HCT116 (cell line): ENCODE measurements around the gene GTF2H4. TPM values are rescaled to one million over a fixed set of nuclear protein-coding genes. Genes with fewer than 3 reads are reported as not detected.

Experiments
- ATAC-seq: fragments of 200-7000 bp; cut with Tn5 transposase; 2 replicates; pipeline ENCODE4 v1.9.1; 2020; ENCODE audit warnings: mild to moderate bottlenecking, moderate library complexity
- BruUV-seq: library from RNA; stranded (reverse); fragments of 400-500 nt; replicated peaks from 2 replicates; lab custom pipeline; 2021; lab: Mats Ljungman, UMichigan
- CTCF ChIA-PET: fragments of 300-600 bp; sonication (Branson Sonifier 250); formaldehyde crosslinking; loops from one replicate; lab custom pipeline; 2021; ENCODE audit warnings: antibody characterized with exemption; lab: Charles Lee
- POLR2A ChIA-PET: fragments of 300-600, 350-600 bp; sonication (Branson Sonifier 250); formaldehyde crosslinking; loops from one replicate; lab custom pipeline; 2021; ENCODE audit warnings: antibody characterized with exemption; lab: Charles Lee
- RAD21 ChIA-PET, 2 experiments: fragments of 300-600 bp; sonication (Branson Sonifier 250); formaldehyde crosslinking; loops; one replicate each; lab custom pipeline; 2023; ENCODE audit warnings: low total read pairs in 2 of 2; ENCODE audit not compliant: uncharacterized antibody in 2 of 2, unreplicated experiment in 2 of 2, low non-redundant PET in 1 of 2; lab: Charles Lee
- DNase-seq: peaks from one replicate; pipeline ENCODE4 v3.0.0-alpha.2; 2010; ENCODE audit warnings: low read depth, low spot score
- H2AFZ ChIP-seq: fragments of 200-600 bp; shearing (Covaris generic), sonication (generic); 2 replicates; pipeline ENCODE4 v1.6.1; 2017; ENCODE audit warnings: low read depth, mixed run types, mixed read lengths, antibody characterized with exemption, low read length; ENCODE audit not compliant: poor library complexity, severe bottlenecking
- H3K27ac ChIP-seq: 2 replicates; pipeline ENCODE4 v1.5.1; 2012; ENCODE audit warnings: low read depth, low read length
- H3K27me3 ChIP-seq: fragments of 200-600 bp; sonication (generic); 2 replicates; pipeline ENCODE4 v1.6.1; 2016; ENCODE audit warnings: mixed run types, low read length, mixed read lengths; ENCODE audit not compliant: insufficient read depth
- H3K36me3 ChIP-seq, 2 experiments: fragments of 200-500 bp in 1 of 2; fragments of 200-600 bp in 1 of 2; sonication (Bioruptor generic) in 1 of 2; sonication (generic) in 1 of 2; 2 replicates each; pipeline versions ENCODE4 v1.5.1 to v1.6.1; 2014 to 2016; ENCODE audit warnings: low read length in 2 of 2, inconsistent platforms in 1 of 2, mixed read lengths in 1 of 2, mixed run types in 1 of 2; ENCODE audit not compliant: insufficient read depth in 2 of 2, control insufficient read depth in 1 of 2
- H3K4me1 ChIP-seq, 2 experiments: fragments of 200-600 bp in 1 of 2; sonication (generic) in 1 of 2; 2 replicates each; pipeline versions ENCODE4 v1.5.1 to v1.6.1; 2012 to 2017; ENCODE audit warnings: low read length in 2 of 2, inconsistent platforms in 1 of 2, mild to moderate bottlenecking in 1 of 2, mixed read lengths in 1 of 2, mixed run types in 1 of 2, moderate library complexity in 1 of 2; ENCODE audit not compliant: insufficient read depth in 2 of 2, control insufficient read depth in 1 of 2
- H3K4me2 ChIP-seq: fragments of 200-600 bp; sonication (generic); 2 replicates; pipeline ENCODE4 v1.6.1; 2017; ENCODE audit warnings: mixed run types, low read length, mixed read lengths
- H3K4me3 ChIP-seq, 2 experiments: fragments of 200-600 bp in 1 of 2; sonication (generic) in 1 of 2; replicated peaks in 1 of 2; 2 replicates each; pipeline ENCODE4 v1.5.1; 2011 to 2016; ENCODE audit warnings: low read length in 2 of 2, control low read depth in 1 of 2, low read depth in 1 of 2, mild to moderate bottlenecking in 1 of 2, mixed read lengths in 1 of 2, mixed run types in 1 of 2
- H3K79me2 ChIP-seq: fragments of 200-600 bp; sonication (generic); 2 replicates; pipeline ENCODE4 v1.6.1; 2017; ENCODE audit warnings: mild to moderate bottlenecking, mixed run types, low read length, moderate library complexity, mixed read lengths; ENCODE audit not compliant: insufficient read depth
- H3K9ac ChIP-seq: fragments of 200-600 bp; sonication (generic); 2 replicates; pipeline ENCODE4 v1.6.1; 2016; ENCODE audit warnings: low read length, mixed read lengths
- H3K9me2 ChIP-seq: fragments of 200-600 bp; sonication (generic), shearing (Covaris generic); 2 replicates; pipeline ENCODE4 v1.6.1; 2017; ENCODE audit warnings: mixed run types, mild to moderate bottlenecking, moderate library complexity; ENCODE audit not compliant: insufficient read depth
- H3K9me3 ChIP-seq, 2 experiments: fragments of 200-500 bp in 1 of 2; fragments of 200-600 bp in 1 of 2; sonication (Bioruptor generic) in 1 of 2; sonication (generic) in 1 of 2; 2 replicates each; pipeline ENCODE4 v1.6.1; 2014 to 2017; ENCODE audit warnings: low read length in 2 of 2, mixed read lengths in 2 of 2, inconsistent platforms in 1 of 2, low read depth in 1 of 2, mild to moderate bottlenecking in 1 of 2, mixed run types in 1 of 2, moderate library complexity in 1 of 2; ENCODE audit not compliant: control insufficient read depth in 1 of 2, insufficient read depth in 1 of 2
- H4K20me1 ChIP-seq: fragments of 200-600 bp; sonication (generic), shearing (Covaris generic); 2 replicates; pipeline ENCODE4 v1.6.1; 2017; ENCODE audit warnings: mixed run types, mild to moderate bottlenecking, moderate library complexity; ENCODE audit not compliant: insufficient read depth
- ATF3 ChIP-seq: IDR thresholded peaks from 2 replicates; pipeline ENCODE4 v1.6.1; 2012
- EGR1 ChIP-seq: IDR thresholded peaks from 2 replicates; pipeline ENCODE4 v1.6.1; 2012; ENCODE audit warnings: low read depth
- POLR2A ChIP-seq: IDR thresholded peaks from 2 replicates; pipeline ENCODE4 v1.7.0; 2011; ENCODE audit warnings: borderline replicate concordance; ENCODE audit not compliant: insufficient read depth, insufficient read length; ENCODE audit errors: extremely low read depth
- POLR2AphosphoS5 ChIP-seq: IDR thresholded peaks from 2 replicates; pipeline ENCODE4 v1.6.1; 2011; ENCODE audit warnings: mild to moderate bottlenecking, low read depth, low read length, moderate library complexity
- RAD21 ChIP-seq: IDR thresholded peaks from 2 replicates; pipeline ENCODE4 v1.6.1; 2012; ENCODE audit warnings: low read depth, mild to moderate bottlenecking
- SIN3A ChIP-seq: IDR thresholded peaks from 2 replicates; pipeline ENCODE4 v1.6.1; 2012; ENCODE audit warnings: low read depth
- YY1 ChIP-seq: IDR thresholded peaks from 2 replicates; pipeline ENCODE4 v1.6.1; 2011; ENCODE audit warnings: low read length, low read depth, moderate library complexity, mild to moderate bottlenecking; ENCODE audit not compliant: insufficient replicate concordance; ENCODE audit errors: extremely low read depth
- ZFX ChIP-seq: fragments of 450-650 bp; IDR thresholded peaks from 2 replicates; pipeline ENCODE4 v1.6.1; 2017
- ZNF274 ChIP-seq: fragments of 200-500 bp; sonication (Bioruptor generic); IDR thresholded peaks from 2 replicates; pipeline ENCODE4 v1.6.1; 2014; ENCODE audit warnings: mild to moderate bottlenecking, low read depth, low read length, inconsistent platforms
- intact Hi-C: fragments of 100-400 bp; cut with micrococcal nuclease; formaldehyde crosslinking; loops from 2 replicates; pipeline ENCODE4 v1.10.0; 2022
- total RNA-seq: library from RNA; stranded (reverse); gene quantifications from one replicate; pipeline ENCODE4 v1.2.1, GENCODE V29; 2021; ENCODE audit not compliant: unreplicated experiment
- TF ChIP-seq, protein P1 (sequence below): IDR thresholded peaks from 2 replicates; pipeline ENCODE4 v1.6.1; 2011; ENCODE audit warnings: mild to moderate bottlenecking, low read length, moderate library complexity; ENCODE audit not compliant: insufficient replicate concordance; ENCODE audit errors: extremely low read depth

Gene GTF2H4
- total RNA-seq, 1 experiment from 2014 or later = 59.7 TPM

DNA sequence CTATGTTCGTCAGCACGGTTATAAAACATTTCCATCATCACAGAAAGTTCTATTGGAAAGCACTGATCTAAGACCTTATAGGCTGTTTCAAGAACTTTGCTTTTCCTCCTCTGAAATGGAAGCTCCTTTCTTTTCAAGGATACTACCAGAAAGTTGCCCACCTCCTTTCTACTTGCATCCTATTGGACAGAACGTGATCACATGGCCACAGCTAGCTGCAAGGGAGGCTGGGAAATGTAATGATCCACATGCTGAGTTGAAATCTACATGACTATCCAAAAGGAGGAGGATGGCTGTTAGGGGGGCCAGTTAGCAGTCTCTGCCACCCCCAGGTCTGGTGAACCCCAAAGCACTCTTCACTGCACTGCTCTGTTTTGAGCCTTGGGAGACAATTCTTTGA lies 20.7 kb downstream of the GTF2H4 start:
- TF ChIP-seq, protein P1, sequence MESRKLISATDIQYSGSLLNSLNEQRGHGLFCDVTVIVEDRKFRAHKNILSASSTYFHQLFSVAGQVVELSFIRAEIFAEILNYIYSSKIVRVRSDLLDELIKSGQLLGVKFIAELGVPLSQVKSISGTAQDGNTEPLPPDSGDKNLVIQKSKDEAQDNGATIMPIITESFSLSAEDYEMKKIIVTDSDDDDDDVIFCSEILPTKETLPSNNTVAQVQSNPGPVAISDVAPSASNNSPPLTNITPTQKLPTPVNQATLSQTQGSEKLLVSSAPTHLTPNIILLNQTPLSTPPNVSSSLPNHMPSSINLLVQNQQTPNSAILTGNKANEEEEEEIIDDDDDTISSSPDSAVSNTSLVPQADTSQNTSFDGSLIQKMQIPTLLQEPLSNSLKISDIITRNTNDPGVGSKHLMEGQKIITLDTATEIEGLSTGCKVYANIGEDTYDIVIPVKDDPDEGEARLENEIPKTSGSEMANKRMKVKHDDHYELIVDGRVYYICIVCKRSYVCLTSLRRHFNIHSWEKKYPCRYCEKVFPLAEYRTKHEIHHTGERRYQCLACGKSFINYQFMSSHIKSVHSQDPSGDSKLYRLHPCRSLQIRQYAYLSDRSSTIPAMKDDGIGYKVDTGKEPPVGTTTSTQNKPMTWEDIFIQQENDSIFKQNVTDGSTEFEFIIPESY = no peak
- no peak for TF ChIP-seq POLR2AphosphoS5
- no peak for TF ChIP-seq SIN3A
- no peak for TF ChIP-seq EGR1
- TF ChIP-seq RAD21 = no peak
- TF ChIP-seq ZFX = no peak
- TF ChIP-seq ZNF274 = no peak
- TF ChIP-seq POLR2A = no peak
- no peak for TF ChIP-seq YY1
- no peak for TF ChIP-seq ATF3
- Histone ChIP-seq H3K9me2 (no peaks in the 10 kb centered on the region), H3K79me2 (no peaks in the 10 kb centered on the region), H3K4me1 (peaks cover 7 to 23% of the 10 kb centered on the region in 2 experiments; a peak in 3 of 4 replicates), H3K9ac (no peak overlapping the region), H3K4me3 (no peak overlapping the region), H2AFZ (no peak overlapping the region), H3K4me2 (no peak overlapping the region), H3K36me3 (peaks cover 4 to 5% of the 10 kb centered on the region in 2 experiments; a peak in 3 of 4 replicates), H4K20me1 (no peaks in the 10 kb centered on the region), H3K27ac (no peak overlapping the region), H3K27me3 (no peaks in the 10 kb centered on the region), H3K9me3 (peaks cover 0 to 11% of the 10 kb centered on the region in 2 experiments; a peak in 1 of 4 replicates)
- no TSS peak for BruUV-seq
- CTCF ChIA-PET = no interaction called here
- intact Hi-C loops = no loop called here
- ATAC-seq = no peak
- RAD21 ChIA-PET = no interaction called here
- POLR2A ChIA-PET = no interaction called here
- no peak for DNase-seq
